Stimulated activated CD4-positive, alpha-beta T cell treated with anti-CD3 and anti-CD28 coated beads, Interleukin-2, amount 100 ng/mL, for 24 hours (primary cell): ENCODE data around the gene WDR27.

Experiments used
- DNase-seq, 2 donors: peaks; one replicate each; pipeline ENCODE4 v3.0.0-alpha.2; 2020

WDR27 gene

DNA sequence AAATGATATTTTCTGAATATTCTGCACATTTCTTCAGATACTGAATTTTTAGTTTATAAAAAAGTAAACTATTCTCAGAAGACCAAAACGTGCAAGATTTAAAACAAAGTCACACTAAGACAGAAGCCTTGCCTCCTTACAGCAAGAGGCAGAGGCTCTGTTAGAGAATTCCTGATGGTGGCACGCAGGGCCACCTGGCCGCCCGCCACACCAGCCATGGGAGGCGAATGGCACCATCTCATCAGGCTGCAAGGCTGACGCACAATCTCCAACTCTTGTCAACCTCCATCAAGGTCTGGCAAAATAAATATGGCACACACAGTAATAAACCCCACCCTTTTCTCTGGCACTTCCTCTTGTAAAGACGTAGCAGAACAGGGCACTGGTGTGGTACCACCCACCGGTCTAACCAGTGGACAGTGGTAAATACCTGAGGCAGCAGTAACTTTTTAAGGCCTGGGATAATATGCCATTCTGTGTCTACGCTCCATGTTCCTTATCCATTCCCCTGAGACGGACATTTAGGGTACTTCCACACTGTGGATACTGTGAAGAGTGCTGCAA, 111.4 kb downstream of the WDR27 start:
- no peak for DNase-seq

- DNase-seq, result no peak
Observed at GRCh38 chr6:169589699-169590257, 112.1 kb downstream of the WDR27 start.

- DNase-seq, result peak in 1 of 2 donors; percentile 23
Observed at GRCh38 chr6:169589293-169589692, 112.5 kb downstream of the WDR27 start.

DNA sequence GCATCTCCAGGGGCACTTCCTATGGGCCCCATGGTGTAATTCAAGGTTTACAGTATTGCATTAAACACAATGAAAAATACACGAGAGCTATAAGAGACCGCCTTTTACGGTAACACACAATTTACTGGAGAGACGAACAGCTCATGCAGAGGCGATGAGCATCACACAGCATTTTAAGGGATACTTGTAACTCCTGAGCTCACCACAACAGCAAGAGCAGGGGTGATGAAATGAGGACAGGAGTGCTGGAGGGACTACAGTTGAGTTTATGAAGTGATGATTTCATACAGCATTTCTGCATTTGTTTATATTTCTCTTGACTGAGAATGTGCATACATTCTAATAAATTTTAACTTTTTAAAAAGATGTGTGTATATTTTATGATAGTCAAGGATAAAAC, 113.9 kb downstream of the WDR27 start:
- no peak for DNase-seq

GRCh38 chr6:169583886-169584541, 117.8 kb downstream of the WDR27 start:
- no peak for DNase-seq

- no peak for DNase-seq
Observed at GRCh38 chr6:169579407-169580111, 122.3 kb downstream of the WDR27 start.

DNA sequence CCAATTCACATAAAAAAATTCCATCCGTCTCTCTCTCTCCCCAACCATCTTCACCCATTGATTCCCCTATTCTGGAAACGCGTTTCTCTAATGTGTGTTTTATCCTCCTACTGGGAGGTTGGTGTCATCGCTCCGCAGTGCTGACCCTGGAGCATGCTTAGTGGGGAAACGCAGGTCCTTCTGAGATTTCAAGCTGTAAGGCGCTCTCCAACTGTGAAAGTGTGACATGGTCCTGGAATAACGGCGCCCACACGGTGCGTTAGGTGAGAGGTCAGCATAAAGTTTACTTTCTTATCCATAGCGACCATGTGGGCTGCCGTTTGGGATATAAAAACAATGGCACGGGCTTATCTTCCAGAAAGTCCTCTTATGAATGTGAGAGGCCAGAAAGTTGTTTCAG, 123.9 kb downstream of the WDR27 start:
- no peak for DNase-seq

DNA sequence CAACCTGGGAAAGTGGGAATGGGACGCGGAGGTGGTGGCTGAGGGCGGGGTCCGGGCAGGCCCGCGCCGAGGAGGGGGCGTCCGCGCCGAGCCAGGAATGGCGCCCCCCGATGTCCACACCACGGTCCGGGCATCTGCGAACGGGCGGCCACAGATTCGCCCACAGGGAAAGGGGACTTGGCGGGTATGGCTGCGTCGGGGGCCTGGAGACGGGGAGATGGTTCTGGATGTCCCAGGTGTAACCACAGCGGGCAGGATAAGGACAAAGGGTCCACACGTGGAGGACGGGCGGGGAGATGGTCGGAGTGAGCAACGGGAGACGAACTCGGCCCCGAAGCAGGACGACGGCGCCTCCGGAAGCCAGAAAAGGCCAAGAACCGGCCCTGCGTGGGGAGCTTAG, 124.6 kb downstream of the WDR27 start:
- no peak for DNase-seq

- DNase-seq, result no peak
Observed at GRCh38 chr6:169575821-169576220, 126.0 kb downstream of the WDR27 start.

GRCh38 chr6:169575365-169575764, 126.5 kb downstream of the WDR27 start:
- DNase-seq, result no peak

DNA sequence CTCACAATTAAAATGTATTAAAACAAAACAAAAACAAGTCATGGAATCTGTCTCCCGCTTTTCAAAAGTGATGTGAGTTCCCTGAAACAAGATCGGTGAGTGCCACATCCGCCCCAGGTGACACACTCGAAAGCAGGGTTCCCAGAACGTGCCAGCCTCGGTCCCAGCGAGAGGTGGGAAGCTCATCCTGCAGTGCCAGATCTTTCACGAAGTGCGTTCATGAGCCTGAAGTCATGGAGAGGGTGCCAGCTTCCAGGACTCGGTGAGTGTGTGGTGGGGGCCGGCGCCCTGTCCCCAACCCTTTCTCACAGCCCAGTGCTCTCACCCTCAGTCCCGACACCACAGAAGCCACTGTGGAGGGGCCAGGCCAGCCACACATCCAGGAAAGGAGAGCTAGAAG, 127.4 kb downstream of the WDR27 start:
- no peak for DNase-seq

DNA sequence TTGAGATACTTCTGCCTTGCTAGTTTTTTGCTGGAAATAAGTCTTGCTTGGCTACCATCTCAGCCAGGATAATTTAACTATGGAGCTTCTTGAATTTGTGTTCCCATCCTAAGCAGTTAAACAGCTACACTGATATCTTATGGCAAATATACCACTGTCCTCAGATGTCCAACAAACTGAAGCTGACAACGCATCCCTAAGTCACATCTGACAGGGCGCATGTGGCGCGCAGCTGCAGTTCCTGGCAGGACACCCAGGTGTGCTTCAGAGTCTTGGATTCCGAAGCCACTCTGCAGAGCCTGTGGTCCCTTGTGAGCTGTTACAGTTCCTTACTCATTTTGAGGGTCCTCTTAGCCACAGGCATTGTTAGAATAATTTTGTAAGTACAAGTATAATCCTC, 127.9 kb downstream of the WDR27 start:
- DNase-seq, result no peak

GRCh38 chr6:169571123-169571962, 130.5 kb downstream of the WDR27 start:
- DNase-seq, result no peak

DNA sequence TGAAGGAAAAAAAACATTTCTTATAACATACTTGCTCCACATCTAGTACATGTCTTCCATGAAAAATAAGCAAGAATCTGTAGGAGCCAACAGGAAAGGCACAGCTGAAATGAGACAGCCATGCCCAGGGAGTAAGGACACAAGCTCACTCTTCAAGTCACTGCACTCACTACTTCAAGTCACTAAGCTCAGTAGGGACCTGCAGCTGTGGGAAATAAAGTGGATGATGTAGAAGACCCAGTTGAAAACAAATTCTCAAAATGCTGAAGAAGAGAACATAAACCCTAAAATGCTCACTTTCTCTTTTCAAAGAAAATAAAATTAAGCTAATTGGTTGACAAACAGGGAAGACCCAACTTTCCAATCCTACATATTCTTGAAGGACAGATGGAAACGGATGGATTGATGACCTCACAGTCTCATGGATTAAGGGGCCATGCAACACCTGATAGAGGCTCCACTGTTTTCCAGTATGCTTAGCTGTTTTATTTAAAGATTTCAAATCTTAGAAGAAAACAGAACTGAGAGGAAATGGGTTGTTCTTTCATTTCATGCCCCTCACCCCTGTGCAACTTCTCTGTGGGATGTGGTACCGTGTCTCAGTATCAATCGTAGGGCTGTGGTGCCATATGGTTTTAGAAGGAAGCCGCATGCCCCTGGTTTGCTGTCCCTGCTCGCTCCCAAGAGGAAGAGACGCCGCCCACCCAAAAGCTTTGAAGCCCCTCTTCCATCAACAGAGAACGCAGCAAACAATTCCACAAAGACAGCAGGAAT, 133.3 kb downstream of the WDR27 start:
- DNase-seq, result no peak

- no peak for DNase-seq
Observed at GRCh38 chr6:169567819-169568218, 134.0 kb downstream of the WDR27 start.

DNA sequence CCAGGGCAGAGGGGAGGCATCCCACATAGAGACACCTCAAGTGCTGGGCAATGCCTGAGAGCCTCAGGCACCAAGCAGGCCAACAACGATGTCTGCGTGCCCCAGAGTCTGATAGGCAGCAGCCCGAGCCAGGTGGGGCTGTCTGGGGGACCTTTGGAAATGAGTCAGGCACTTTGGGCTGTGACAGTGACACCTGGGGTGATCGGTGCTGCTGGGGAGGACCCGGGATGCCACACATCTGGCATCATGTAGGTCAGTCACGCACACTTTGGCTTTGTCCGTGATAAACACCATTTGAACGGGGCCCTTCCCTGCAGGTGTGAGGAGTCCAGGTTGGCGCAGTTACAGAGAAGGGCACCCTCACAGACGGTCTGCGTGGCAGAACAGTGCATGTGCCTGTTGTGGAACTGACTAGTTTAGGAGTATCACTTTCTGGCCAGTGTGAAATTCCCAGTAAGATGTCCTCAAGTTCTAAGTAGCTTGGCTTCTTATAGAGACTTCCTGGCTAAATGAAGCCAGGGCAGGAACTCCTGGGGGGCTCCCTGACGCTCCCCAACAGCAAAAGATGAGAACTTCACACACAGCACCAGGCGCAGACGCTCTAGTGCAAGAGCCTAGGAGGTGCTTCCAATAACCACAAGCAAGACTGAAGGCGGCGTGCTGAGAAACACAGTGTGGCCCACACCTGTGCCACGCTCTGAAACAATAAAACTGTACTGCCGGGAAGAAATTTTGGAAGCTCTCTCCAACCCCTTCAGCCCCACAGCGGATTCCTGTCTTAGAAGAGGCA, 134.7 kb downstream of the WDR27 start:
- no peak for DNase-seq

GRCh38 chr6:169566319-169566718, 135.5 kb downstream of the WDR27 start:
- no peak for DNase-seq

DNA sequence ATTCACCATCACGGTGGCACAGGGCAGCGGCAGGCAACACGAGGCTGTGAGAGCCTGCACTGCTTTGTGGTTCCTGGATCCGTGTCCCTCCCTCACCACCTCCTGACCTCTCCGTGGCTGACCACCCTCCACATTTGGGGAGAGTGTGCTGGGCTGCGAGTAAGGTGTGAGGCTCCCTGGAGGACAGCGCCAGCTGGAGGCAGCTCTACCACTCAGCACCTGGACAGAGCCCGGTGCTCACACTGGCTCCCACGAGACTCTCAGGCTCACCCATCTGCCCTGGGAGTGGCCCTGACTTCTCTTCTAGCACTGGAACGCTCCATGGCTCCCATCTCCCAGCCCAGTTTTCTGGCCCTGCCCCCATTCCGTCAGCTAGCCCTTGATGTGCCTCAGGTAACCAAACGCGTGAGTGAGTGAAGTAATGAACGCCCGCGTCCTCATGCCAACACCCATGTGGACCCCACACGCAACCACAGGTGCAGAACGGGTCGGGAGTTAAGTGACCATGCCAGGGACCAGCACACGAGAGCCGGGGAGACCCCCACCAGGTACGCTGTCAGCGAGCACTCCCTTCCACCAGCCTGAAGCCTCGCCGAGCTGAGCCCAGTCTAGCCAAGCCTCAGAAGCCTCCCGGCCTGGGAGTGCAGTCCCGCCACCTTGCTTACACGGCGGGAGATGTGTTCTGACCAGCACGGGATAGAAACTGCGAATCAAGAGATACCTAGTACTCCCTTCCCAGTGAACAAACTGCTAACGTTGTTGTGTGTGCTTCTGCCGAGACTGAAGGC, 137.2 kb downstream of the WDR27 start:
- no peak for DNase-seq

- no peak for DNase-seq
Observed at GRCh38 chr6:169561665-169562064, 140.2 kb downstream of the WDR27 start.

DNA sequence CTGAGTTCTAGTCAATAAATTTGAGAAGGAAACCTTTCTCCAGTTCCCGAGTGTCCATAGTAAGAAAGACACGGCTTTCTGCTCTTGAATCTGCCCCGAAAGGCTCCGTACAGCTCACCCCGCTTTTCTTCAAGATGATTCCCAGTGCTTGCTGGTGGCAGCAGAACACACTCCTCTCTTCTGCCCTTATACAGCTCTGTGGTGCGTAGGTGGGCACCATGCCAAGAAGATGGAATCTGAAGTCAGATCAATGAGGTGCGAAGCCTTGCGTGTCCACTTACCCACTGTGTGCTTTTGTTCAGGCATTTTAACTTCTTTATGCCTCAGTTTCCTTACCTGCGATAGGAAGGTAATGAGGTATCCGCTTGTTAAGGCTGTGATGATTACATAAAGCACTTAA, 142.2 kb downstream of the WDR27 start:
- no peak for DNase-seq
